LHCN-M2 (cell line): ENCODE results near the gene ANTKMT. TPM values are rescaled to one million over a fixed set of nuclear protein-coding genes. Genes with fewer than 3 reads are reported as not detected.

Experiments
- DNase-seq: peaks from one replicate; pipeline ENCODE4 v3.0.0-alpha.2; 2012; ENCODE audit warnings: low read depth
- total RNA-seq: library from RNA; depleted of rRNA; stranded (reverse); fragments of >200 nt; gene quantifications from 2 replicates; pipeline ENCODE4 v1.2.3, GENCODE V29; 2014

The ANTKMT gene
- total RNA-seq, 1 experiment from 2014 or later, result 36.7 TPM

- DNase-seq, result no peak
Measured at GRCh38 chr16:714079-714478, 6.9 kb upstream of the ANTKMT start.

GRCh38 chr16:714558-715476 is 6.1 kb upstream of the ANTKMT start, which contains the start of gene METRN:
TSS of gene METRN (plus strand) at chr16:715118. CDS start at chr16:715290, 172 bp downstream.
- DNase-seq, result peak; percentile 76

GRCh38 chr16:715477-716199 is 5.3 kb upstream of the ANTKMT start:
- no peak for DNase-seq

- DNase-seq, result no peak
Measured at GRCh38 chr16:716200-716568, 4.8 kb upstream of the ANTKMT start.

GRCh38 chr16:716768-717325 is 4.1 kb upstream of the ANTKMT start:
- DNase-seq, result no peak

- no peak for DNase-seq
Measured at GRCh38 chr16:717450-718245, 3.3 kb upstream of the ANTKMT start.

GRCh38 chr16:718389-718788 is 2.6 kb upstream of the ANTKMT start:
- DNase-seq, result no peak

- no peak for DNase-seq
Measured at GRCh38 chr16:718922-719321, 2.0 kb upstream of the ANTKMT start.

GRCh38 chr16:719815-720446 is 1.0 kb upstream of the ANTKMT start:
- DNase-seq, result no peak

- DNase-seq, result peak; percentile 79
Measured at GRCh38 chr16:720447-720989, 428 bp upstream of the ANTKMT start.

- DNase-seq, result no peak
Measured at GRCh38 chr16:721765-722540, 1.0 kb downstream of the ANTKMT start.

- no peak for DNase-seq
Measured at GRCh38 chr16:722835-723633, 2.1 kb downstream of the ANTKMT start.

GRCh38 chr16:723695-724094 is 2.7 kb downstream of the ANTKMT start:
- no peak for DNase-seq

GRCh38 chr16:724188-725040 is 3.5 kb downstream of the ANTKMT start:
- no peak for DNase-seq

GRCh38 chr16:725041-725376 is 4.1 kb downstream of the ANTKMT start:
- no peak for DNase-seq

GRCh38 chr16:725463-726187 is 4.7 kb downstream of the ANTKMT start:
- no peak for DNase-seq

- no peak for DNase-seq
Measured at GRCh38 chr16:726188-726437, 5.2 kb downstream of the ANTKMT start.
